Muscle of back (tissue), 11 donors: Measurements from ENCODE around the gene MED6. TPM values are rescaled to one million over a fixed set of nuclear protein-coding genes. Genes with fewer than 3 reads are reported as not detected.

Source experiments
- DNase-seq, 3 donors: peaks; one replicate each; pipeline versions ENCODE4 v3.0.0 to v3.0.0-alpha.2; 2013
- polyA plus RNA-seq, 10 donors: library from polyadenylated mRNA; unstranded; fragments of 120-200 nt; gene quantifications; one replicate each; pipeline ENCODE4 v1.2.1, GENCODE V29; 2013; ENCODE audit not compliant: insufficient read length in 10 of 10

MED6 gene
- polyA plus RNA-seq, 10 donors = 25.4 to 38.4 (median 30.6) TPM

DNA sequence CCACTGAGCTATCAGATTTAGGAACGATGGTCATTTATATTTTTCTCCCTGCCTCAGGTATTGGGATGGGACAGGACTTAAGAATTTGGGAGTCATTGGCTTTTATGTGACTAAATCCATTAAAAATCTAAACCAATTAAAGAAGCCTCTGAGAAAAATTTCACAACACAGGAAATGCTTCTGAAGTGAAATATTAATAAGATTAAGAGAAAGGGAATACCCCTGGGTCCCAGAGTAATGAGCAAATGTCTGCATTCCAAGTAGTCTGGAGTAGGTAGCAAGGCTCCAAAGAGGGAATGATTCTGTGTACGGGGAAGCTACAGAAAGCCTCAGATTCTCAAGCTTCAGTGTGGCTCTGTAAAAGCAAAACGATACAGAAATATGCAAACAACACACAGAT, 707 bp upstream of the MED6 start:
- DNase-seq = peak in 2 of 3 donors; percentile 8 to 32

DNA sequence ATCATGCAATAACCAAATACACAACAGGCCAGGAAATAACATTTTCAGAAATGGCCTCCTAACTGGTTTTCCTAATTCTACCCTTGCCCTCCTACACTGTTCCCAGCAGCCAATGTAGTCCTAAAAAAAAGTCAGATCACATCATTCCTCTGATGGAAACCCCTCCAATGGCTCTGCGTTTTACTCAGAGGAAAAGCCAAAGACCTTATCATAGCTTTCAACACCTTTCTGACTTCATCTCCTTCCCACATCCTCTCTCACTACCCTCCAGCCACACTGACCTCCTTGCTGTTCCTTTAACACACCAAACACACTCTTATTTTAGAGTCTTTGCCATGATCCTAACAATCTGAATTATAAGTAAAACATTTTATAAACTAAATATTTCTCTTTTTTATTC, 1.1 kb downstream of the MED6 start:
- no peak for DNase-seq

DNA sequence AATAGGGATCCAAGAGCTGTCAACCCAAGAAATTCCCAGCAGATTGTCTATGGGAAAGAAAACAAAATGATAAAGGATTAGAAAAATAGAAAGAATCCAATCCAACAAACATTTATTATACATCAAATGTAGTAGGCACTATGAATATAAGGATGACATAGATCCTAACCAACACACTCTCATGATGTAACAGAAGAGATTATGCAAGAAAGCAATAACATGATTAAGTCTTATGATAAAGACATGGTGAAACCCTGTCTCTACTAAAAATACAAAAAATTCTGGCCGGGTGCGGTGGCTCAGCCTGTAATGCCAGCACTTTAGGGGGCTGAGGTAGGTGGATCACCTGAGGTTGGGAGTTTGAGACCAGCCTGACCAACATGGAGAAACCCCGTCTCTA, 2.7 kb downstream of the MED6 start:
- DNase-seq = no peak

DNA sequence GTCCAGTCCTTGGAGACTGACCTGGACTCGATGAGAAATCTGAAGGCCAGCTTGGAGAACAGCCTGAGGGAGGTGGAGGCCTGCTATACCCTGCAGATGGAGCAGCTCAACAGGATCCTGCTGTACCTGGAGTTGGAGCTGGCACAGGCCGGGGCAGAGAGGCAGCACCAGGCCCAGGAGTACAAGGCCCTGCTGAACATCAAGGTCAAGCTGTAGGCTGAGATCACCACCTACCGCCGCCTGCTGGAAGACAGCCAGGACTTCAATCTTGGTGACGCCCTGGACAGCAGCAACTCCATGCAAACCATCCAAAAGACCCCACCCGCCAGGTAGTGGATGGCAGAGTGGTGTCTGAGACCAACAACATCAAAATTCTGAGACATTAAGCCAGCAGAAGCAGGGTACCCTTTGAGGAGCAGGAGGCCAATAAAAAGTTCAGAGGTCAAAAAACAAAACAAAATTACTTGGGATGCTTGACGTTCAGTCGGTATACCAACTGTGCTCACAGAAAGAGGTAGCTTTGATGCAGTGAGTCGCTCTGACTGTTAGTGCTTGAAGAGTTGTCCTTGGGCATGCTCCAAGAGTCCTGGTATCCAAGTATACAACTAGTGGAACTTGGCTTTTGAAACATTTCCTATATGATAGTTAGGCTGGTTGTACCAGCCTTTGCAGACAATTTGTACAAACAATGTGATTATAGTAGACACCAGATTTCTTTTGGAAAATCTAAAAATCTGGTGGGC, 4.8 kb downstream of the MED6 start:
- DNase-seq = no peak

DNA sequence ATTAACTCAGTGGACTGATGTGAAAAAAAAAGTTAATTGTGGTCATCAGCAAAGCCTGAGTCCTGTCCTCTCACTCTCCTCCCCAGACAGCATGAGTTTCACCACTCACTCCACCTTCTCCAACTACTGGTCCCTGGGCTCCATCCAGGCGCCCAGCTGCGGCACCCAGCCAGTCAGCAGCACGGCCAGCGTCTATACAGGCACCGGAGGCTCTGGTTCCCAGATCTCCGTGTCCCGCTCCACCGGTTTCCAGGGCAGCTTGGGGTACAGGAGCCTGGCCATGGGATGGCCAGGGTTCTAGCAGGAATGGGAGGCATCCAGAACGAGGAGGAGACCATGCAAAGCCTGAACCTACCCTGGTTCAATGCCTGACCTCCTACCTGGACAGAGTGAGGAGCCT, 6.0 kb downstream of the MED6 start:
- no peak for DNase-seq

DNA sequence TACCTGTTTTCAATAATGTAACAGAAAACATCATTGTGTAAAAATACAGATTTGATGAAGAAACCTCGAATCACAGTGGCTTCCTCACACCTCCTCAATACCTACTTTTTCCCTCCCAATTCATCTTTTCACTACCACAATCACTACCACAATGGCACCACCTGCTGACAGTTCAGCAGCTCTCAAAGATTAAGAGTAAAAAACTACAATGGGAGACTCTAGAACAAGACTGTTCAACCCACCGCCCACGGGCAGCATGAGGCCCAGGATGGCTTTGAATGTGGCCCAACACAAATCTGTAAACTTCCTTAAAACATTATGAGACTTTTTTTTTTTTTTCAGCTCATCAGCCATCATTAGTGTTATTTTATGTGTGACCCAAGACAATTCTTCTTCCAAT, 15.2 kb downstream of the MED6 start:
- DNase-seq = no peak

DNA sequence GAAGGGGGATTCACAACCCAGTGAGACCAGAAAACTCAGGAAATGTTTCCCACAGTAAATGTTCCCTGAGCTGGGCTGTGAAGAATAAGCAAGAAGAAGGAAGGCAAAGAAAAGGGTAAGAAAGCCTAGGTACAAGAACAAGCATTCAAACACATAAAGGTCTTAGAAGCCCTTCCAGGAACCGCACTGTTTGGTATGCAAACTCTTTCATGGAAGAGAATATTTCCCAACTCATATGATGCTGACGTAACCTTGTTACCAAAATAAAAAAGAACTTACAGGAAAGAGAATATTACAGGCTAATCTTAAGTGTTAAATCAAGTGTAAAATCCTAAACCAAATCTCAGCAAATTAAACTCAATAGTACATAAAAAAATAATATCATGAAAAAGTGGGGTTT, 23.6 kb downstream of the MED6 start:
- DNase-seq = no peak

DNA sequence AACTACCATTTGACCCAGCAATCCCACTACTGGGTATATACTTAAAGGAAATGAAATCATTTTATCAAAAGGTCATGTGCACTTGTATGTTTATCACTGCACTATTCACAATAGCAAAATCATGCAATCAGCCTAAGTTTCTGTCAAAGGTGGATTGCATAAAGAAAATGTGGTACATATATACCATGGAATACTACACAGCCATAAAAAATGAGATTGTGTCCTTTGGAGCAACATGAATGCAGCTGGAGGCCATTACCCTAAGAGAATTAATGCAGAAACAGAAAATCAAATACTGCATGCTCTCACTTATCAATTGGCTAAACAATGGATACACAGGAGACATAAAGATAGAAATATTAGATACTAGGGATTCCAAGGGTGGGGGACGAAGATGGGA, 27.4 kb downstream of the MED6 start:
- no peak for DNase-seq

DNA sequence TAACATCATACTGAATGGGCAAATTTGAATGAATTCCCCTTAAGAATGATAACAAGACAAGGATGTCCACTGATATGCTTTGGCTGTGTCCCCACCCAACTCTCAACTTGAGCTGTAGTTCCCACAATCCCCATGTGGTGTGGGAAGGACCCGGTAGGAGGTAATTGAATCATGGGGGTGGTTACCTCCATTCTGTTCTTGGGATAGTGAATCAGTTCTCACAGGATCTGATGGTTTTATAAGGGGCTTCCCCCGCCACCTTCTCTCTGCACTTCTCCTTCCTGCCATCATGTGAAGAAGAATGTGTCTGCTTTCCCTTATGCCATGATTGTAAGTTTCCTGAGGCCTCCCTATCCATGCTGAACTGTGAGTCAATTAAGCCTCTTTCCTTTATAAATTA, 29.3 kb downstream of the MED6 start:
- no peak for DNase-seq

DNA sequence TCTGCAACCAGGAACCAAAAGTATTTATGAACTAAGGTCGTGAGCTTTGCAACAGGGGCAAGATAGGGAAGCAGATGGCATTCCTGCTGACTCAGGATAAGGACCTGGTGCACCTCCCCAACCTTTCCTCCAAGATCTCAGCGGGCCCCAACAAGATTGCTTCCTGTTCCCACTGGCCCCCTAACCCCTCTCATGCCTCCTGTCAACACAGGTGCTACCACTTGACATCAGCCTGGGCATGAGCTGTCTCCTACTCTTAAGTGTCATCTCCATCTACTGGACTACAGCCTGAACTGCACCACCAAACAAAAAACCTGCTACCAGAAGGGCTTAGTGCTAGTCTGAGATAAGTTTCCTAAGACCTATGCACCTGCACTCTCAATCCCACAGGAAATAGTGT, 32.7 kb downstream of the MED6 start:
- DNase-seq = no peak

DNA sequence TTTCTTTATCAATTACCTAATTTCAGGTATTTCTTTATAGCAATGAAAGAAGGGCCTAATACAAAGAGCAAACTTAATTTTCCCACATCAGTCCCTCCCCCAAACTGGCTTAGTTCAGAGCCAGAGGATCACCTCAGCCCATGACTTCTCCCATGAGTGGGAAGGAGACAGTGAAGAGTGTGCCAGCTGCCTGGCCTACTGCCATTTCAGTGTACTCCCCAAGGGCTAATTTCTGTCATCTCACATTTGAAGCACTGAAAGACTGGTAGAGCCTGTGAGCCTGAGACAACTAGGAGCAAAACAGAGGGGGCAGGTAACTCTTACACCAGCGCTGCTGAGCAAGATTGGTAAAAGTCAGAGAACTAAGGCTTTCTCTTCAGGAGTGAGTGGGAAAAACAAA, 36.6 kb downstream of the MED6 start:
- DNase-seq = peak in 2 of 3 donors; percentile 22 to 25

DNA sequence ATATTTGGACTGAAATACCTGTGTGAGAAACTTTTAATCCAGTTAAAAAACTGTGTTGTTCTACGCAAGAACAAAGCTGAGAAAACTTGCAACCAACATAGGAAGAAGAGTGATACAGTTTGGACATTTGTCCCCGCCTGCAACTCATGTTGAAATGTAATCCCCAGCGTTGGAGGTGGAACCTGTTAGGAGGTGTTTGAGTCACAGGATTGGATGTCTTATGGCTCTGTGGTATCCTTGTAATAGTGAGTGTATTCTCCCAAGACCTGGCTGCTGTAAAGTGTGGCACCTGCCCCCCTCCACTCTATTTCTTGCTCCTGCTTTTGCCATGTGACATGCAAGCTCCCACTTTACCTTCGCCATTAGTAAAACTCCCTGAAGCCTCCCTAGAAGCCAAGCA, 37.0 kb downstream of the MED6 start:
- DNase-seq = no peak

DNA sequence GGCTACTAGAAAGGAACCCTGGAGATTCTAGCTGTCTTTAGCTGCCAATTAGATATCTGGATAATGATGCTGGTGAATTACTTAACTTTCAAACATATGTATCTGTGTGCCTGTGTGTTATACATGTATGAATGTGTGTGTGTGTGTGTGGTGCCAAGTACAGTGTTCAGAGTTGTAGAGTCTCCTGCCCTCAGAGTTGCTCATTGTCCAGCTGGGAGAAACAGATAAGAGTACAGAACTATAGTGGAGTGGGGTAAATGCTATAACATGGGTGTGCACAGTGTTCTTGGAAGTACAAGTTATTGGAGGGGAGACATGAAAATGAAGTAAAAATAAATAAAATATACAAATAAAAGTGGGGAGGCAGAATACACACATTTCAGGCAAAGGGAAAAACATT, 42.1 kb downstream of the MED6 start:
- DNase-seq = no peak

DNA sequence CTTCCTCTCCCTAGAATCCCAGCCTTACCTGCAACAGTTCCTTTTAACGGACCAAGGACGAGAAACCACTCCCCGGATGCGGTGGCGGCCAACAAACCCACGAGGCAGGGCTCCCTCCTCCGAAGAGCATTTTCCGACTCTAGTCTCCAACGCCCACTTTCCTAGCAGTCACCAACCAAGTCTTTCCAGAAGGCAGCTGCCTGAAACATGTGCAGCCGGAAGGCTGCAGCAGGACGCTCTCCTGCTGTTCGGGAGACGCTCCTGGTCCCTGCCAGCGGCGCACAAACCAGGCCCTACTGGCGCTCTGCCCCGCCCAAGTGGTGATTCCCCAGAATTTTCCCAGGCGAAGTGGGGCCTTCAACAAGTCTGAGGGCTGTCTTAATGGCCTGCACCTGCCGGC, 44.6 kb downstream of the MED6 start:
- DNase-seq = peak in 2 of 3 donors; percentile 25 to 26

DNA sequence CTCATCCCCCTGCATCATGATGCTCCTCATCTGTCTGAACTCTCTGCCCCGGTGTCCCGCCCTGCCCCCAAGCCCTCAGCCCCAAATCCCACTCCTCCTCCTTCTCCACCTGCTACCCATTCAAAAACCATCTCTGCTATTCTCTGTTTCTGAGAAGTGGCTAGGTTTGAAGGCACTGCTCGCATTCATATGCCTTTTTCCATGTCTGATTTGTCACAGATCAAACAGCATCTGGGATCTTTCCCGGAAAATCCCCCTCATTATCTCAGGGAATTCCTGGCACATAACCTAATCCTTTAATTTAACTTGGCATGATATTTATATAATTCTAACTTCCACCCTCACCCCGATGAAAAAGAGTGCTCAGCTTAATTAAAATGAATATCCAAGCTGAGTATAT, 62.4 kb downstream of the MED6 start:
- no peak for DNase-seq

DNA sequence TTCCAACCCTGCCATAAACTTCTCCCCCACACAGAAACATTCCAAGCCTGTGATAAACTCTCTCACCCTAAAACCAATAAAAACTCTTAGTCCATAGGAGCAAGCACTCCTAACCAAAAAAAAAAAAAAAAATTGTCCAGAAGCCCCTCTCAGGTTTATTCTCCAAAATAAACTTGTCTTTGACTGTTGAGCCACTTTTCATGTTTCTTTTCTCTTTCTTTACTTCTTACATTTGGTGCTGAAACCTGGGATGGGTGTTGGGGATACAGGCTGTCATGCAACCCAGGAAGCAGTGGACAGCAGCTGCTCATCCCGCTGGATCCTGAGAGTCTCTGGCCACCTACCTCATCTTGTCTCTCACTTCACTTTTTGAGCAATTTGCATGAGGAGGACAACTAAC, 63.6 kb downstream of the MED6 start:
- DNase-seq = no peak

DNA sequence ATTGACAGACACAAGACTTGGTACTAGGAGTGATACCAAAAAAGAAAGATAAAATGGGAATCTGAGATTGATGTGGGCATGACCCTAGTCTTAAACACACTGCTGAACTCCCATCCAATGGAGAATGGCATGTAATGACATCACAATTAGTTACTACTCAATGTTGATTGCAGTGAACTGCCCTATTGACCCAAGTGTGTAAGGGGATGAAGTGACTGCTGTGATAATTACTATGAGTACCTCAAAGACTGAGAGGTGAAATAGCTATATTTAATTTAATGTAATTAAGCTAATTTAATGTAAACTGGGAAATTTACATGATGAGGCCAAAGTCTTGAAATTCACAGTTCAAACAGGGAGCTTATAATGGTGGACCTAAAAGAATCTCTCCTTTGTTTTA, 65.6 kb downstream of the MED6 start, which contains the start of gene ADAM20:
Gene ADAM20 (minus strand): TSS at position 101 of the 400 bp plus-strand sequence. CDS start 10,247 bp downstream, outside the sequence.
- DNase-seq = no peak

Other genes with a start within 250 kb of the MED6 start
- 10 to 100 TPM; 50.3 to 69.3 (median 58.8) TPM for gene COX16, start 241.0 kb downstream of the MED6 start, polyA plus RNA-seq
- 10 to 100 TPM; 22.8 to 31.5 (median 24.4) TPM for gene SYNJ2BP, start 183.6 kb downstream of the MED6 start, polyA plus RNA-seq
- under 1 TPM; 0.08 to 0.60 (median 0.27) TPM for gene ADAM21, start 148.5 kb downstream of the MED6 start, polyA plus RNA-seq
- gene ADAM20, start 65.7 kb downstream of the MED6 start, polyA plus RNA-seq = under 1 TPM in 6 of 10 donors, not detected in 4; 0.07 to 0.22 (median 0.13) TPM
- gene TTC9, start 41.3 kb upstream of the MED6 start, polyA plus RNA-seq = 10 to 100 TPM in 2 of 10 donors, 1 to 10 TPM in 8; 4.7 to 12.9 (median 8.4) TPM
- gene MAP3K9, start 208.9 kb upstream of the MED6 start, polyA plus RNA-seq = under 1 TPM; 0.17 to 0.98 (median 0.28) TPM